Superior temporal gyrus (tissue), 1 donor: ENCODE measurements around the gene MYOCOS.

Experiments used
- DNase-seq: peaks from one replicate; pipeline ENCODE4 v3.0.0-alpha.2; 2016; ENCODE audit errors: extremely low spot score

MYOCOS gene

GRCh38 chr1:171663036-171663853 lies 41.2 kb downstream of the MYOCOS start:
- no peak for DNase-seq

DNA sequence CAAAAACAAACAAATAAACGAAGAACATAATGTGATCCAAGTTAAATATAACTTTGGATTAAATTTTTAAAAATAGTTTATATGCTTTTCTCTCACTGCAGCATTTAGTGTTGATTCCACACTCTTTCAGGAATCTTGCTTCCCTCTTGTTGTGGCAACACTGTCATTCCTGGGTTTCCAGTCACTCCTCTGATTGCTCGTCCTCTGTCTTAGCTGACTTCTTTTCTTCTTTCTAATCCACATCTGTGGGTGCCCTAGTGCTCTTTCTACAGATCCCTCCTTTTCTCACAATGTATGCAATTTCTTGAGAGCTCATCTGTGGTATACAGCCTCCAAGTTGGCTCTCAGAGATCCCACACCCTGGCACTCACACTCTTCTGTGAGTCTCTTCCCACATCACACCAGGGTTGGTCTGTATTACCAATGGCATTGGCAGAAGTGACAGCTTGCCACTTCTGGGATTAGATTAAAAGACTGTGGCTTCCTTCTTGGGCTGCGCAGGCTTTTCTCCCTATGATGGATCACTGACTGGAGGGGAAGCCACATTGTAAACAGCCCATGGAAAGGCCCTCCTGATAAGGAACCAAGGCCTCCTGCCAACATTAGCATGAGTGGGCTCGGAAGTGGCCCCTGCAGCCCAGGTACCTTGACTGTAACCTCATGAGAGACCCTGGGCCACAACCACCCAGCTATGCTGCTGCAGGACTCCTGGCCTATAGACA lies 42.0 kb downstream of the MYOCOS start:
- no peak for DNase-seq

- DNase-seq = no peak
Observed at GRCh38 chr1:171664976-171665375, 42.9 kb downstream of the MYOCOS start.

DNA sequence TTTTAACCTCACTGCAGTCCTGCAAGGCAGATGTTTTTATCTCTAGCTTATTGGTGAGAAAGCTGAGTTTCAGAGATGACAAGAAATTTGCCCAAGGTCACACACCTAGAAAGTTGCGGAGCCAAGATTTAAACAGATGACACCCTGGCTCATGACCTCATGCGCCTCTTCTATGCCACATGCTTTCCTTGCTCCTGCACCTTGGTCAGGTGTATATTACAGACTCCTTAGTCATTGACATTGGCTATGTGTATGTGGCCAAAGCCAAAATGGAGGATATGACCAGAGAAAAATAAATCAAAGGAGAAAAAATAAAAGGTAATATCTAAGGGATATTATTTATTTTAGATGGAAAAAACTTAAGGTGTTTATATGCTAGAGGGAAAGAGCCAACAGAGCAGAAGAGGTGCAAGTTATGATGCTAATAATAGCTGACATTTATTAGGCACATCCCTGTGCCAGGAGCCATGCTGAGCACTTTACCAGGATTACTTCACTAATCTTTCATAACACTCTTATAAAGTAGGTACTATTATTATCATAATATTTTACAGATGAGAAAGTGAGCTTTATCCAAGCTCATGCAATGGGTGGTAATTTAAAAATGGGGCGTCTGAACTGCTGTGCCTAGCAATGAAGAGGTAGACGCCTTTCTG lies 44.2 kb downstream of the MYOCOS start:
- DNase-seq = no peak

DNA sequence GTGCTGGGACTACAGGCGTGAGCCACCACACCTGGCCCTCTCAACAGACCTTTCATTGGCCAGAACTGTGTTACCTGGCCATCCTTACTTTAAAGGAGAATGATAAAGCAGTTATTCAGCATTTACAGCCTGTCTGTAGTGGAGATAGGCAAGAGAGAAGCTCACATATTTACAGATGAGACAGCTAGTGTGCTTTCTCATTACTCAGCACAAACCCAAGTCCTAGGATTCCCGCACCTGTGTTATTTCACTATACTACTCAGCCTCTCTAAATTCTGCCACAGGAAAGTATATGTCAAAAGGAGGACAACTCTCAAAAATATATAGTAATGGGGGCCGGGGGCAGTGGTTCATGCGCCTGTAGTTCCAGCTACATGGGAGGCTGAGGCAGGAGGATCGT lies 46.3 kb downstream of the MYOCOS start:
- no peak for DNase-seq

- DNase-seq = no peak
Observed at GRCh38 chr1:171670739-171671138, 48.7 kb downstream of the MYOCOS start.

GRCh38 chr1:171674431-171675405 lies 52.7 kb downstream of the MYOCOS start:
- DNase-seq = no peak
